Measurements from ENCODE around the gene PLS3.

GRCh38 chrX:115581759-115582615, 21.0 kb downstream of the PLS3 start:
- TF ChIP-seq POLR2A (IDR thresholded peaks at IDR 0.05; ENCODE audit: low read length) (no peak), GATA1 (IDR thresholded peaks at IDR 0.05; ENCODE audit: low read depth, low read length) (no peak)

Data from erythroblast (primary cell).